ENCODE results near the gene GRN.

GRN gene

DNA sequence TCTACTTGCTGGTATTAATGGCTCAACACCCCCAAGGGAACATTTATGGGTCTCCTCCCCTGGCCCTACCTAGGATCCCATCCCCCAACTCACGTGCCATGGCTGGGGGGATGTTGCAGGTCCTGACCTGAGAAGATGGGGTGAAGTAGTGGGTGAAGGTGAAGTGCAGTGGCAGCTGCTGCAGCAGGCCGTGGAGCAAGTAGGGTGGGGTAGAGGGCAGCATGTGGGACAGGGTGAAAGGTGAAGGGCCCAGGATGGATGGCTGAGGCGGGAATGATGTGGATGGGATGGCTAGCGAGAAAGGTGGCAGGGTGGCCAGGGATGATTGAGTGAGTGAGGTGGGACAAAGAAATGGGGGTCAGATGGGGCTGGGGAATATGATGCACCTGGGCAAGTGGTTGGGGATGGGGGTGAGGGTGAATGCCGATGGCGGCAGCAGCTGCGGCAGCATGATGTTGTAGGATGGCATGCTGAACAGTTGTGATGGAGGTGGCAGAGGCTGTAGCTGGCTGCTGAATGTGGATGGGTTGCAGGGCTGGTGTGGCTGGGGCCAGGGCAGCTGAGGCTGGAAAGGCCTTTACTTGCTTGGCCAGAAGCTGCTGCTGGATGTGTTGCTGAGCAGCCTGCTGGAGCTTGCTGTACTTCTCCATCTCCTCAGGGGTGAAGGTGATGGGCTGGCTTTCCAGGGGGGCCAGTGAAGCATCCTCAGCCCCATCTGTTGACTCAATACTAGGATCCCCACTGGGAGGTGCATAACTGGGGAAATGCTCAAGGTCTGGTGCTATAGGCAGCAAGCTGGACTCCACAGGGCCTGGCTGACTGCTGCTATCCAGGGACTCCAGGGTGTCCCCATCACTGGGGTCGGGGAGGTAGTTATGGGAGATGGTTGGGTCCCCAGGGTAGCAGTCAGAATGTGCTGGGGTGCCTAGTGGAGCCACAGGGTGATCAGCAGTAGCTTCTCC is 52.7 kb downstream of the GRN start:
- TF ChIP-seq TEAD4 (IDR thresholded peaks at IDR 0.05) (no peak), TCF12 (IDR thresholded peaks at IDR 0.05; ENCODE audit: low read depth) (no peak), CEBPB (IDR thresholded peaks at IDR 0.05) (no peak), CREB1 (IDR thresholded peaks at IDR 0.05; ENCODE audit: low read depth) (no peak), RAD21 (IDR thresholded peaks at IDR 0.05; ENCODE audit: low read depth) (no peak), ZBTB7A (IDR thresholded peaks at IDR 0.05; ENCODE audit: low read depth) (no peak), FOXM1 (IDR thresholded peaks at IDR 0.05; ENCODE audit: borderline replicate concordance, low read depth) (no peak), EP300 (IDR thresholded peaks at IDR 0.05; ENCODE audit: borderline replicate concordance) (no peak), TAF1 (IDR thresholded peaks at IDR 0.05; ENCODE audit: low read depth) (no peak)
- TF ChIP-seq, protein P1, sequence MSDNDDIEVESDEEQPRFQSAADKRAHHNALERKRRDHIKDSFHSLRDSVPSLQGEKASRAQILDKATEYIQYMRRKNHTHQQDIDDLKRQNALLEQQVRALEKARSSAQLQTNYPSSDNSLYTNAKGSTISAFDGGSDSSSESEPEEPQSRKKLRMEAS (IDR thresholded peaks at IDR 0.05), result no peak

DNA sequence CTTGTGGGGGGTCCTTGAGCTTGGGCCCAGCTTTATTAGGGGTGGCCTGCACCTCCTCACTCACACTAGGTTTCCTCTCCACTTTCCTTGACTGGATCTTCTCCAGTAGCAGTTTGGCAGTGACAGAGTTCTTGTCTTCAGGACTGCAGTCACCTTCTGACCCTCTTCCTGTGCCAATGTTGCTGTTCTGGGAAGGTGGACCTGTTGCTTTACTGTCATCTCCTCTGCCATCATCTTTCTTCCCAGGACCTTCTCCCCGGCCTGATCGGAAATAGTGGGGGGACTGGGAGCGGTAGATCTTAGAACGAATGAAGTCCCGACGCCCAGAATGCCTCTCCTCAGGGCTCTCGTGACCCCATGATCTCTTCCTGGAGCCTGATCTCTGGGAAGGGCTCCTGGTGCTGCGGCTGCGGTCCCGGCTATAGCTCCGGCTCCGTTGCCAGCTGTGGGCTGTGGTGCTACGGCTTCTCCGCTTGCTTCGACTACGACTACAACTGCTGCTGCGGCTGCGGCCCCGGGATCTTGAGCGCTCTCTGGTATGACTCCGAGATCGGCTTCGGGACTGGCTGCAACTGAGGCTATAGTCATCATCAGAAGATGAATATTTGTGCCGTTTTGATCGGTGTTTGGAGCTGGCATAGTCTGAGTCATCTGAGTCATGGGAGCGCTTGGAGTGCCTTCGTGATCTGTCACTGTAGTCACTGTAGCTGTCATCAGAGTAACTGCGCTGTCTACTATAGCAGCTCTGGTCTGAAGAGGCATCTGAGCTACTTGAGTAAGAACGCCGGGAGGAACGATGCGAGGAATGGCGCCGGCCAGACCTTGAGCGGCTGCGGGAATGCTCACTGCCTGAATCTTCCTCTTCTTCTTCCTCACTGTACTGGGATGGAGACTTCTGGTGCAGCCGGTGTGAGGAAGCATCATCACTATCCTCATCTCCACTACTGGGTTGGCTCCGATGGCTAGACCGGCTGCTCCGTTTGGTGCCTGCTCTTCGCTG is 53.9 kb downstream of the GRN start:
- TF ChIP-seq FOXM1 (IDR thresholded peaks at IDR 0.05; ENCODE audit: borderline replicate concordance, low read depth), result no peak
- TF ChIP-seq ZBTB7A (IDR thresholded peaks at IDR 0.05; ENCODE audit: low read depth), result no peak
- TF ChIP-seq, protein P2, sequence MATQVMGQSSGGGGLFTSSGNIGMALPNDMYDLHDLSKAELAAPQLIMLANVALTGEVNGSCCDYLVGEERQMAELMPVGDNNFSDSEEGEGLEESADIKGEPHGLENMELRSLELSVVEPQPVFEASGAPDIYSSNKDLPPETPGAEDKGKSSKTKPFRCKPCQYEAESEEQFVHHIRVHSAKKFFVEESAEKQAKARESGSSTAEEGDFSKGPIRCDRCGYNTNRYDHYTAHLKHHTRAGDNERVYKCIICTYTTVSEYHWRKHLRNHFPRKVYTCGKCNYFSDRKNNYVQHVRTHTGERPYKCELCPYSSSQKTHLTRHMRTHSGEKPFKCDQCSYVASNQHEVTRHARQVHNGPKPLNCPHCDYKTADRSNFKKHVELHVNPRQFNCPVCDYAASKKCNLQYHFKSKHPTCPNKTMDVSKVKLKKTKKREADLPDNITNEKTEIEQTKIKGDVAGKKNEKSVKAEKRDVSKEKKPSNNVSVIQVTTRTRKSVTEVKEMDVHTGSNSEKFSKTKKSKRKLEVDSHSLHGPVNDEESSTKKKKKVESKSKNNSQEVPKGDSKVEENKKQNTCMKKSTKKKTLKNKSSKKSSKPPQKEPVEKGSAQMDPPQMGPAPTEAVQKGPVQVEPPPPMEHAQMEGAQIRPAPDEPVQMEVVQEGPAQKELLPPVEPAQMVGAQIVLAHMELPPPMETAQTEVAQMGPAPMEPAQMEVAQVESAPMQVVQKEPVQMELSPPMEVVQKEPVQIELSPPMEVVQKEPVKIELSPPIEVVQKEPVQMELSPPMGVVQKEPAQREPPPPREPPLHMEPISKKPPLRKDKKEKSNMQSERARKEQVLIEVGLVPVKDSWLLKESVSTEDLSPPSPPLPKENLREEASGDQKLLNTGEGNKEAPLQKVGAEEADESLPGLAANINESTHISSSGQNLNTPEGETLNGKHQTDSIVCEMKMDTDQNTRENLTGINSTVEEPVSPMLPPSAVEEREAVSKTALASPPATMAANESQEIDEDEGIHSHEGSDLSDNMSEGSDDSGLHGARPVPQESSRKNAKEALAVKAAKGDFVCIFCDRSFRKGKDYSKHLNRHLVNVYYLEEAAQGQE (IDR thresholded peaks at IDR 0.05; ENCODE audit: low read depth), result no peak
- no peak for TF ChIP-seq CREB1 (IDR thresholded peaks at IDR 0.05; ENCODE audit: low read depth)
- no peak for TF ChIP-seq NFIC (IDR thresholded peaks at IDR 0.05)
- TF ChIP-seq, protein P1 (IDR thresholded peaks at IDR 0.05), result no peak
- TF ChIP-seq RAD21 (IDR thresholded peaks at IDR 0.05; ENCODE audit: low read depth), result no peak
- TF ChIP-seq TEAD4 (IDR thresholded peaks at IDR 0.05), result no peak
- TF ChIP-seq EP300 (IDR thresholded peaks at IDR 0.05; ENCODE audit: borderline replicate concordance), result no peak
- no peak for TF ChIP-seq EGR1 (IDR thresholded peaks at IDR 0.05)
- no peak for TF ChIP-seq CEBPB (IDR thresholded peaks at IDR 0.05)
- TF ChIP-seq TAF1 (IDR thresholded peaks at IDR 0.05; ENCODE audit: low read depth), result no peak

DNA sequence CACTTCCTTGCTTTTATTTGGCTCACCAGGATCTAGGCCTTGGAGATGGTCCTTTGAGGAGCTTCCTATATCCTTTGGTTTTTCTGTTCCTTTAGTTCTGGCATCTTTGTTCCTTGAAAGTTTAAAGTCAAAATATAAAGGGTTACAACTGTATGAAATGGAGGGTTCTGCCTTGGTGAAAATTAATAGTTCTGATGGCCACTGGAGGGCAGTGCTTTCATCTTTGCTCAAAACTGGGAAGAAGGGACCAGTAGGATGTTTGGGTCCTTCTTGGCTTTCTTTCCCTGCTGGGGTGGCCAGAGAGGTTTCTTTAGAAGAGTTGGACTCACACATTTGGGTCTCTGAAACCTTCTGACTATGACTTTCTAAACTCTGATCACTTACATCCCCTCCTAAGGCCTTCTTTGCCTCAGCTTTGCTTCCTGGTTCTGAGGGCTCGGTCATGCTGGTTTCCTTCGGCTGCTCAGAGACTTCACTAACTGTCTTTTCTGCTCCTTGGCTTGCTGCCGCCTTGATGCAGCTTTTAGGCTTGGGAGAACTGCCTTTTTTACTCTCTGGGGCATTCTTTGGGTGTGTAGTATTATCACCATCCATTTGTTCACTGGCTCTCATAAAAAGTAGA is 55.2 kb downstream of the GRN start:
- TF ChIP-seq CEBPB (IDR thresholded peaks at IDR 0.05), result no peak
- TF ChIP-seq RAD21 (IDR thresholded peaks at IDR 0.05; ENCODE audit: low read depth), result peak; percentile 37; the same call in 1 of the 2 replicates
